ENCODE measurements around the gene FAM131B.

FAM131B gene

DNA sequence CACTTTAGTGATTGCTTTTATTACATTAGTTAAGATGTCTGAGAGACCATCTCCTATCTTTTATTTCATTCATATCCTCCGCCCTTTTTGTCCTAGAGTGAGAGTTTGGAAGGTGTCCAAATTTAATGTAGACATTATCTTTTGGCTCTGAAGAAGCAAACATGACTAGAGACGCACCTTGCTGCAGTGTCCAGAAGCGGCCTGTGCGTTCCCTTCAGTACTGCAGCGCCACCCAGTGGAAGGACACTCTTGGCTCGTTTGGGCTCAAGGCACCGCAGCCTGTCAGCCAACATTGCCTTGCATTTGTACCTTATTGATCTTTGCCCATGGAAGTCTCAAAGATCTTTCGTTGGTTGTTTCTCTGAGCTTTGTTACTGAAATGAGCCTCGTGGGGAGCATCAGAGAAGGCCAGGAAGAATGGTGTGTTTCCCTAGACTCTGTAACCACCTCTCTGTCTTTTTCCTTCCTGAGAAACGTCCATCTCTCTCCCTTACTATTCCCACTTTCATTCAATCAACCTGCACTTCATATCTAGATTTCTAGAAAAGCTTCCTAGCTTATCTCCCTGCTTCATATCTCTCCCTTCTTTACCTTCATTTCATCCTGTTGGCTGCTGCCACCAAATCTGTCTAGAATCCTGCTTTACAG is 57.0 kb downstream of the FAM131B start:
- peak; percentile 85 for ATAC-seq
- peak overlapping the region in 1 of 2 donors; percentile 42 for H3K27ac Mint-ChIP-seq
- H3K4me3 Mint-ChIP-seq, result no peak overlapping the region
- H3K27me3 Mint-ChIP-seq, result no peaks in the 10 kb centered on the region
- DNase-seq, result peak; percentile 57 to 69
- no peaks in the 10 kb centered on the region for H3K9me3 Mint-ChIP-seq
- H3K4me1 Mint-ChIP-seq, result peaks cover 52% of the 10 kb centered on the region

DNA sequence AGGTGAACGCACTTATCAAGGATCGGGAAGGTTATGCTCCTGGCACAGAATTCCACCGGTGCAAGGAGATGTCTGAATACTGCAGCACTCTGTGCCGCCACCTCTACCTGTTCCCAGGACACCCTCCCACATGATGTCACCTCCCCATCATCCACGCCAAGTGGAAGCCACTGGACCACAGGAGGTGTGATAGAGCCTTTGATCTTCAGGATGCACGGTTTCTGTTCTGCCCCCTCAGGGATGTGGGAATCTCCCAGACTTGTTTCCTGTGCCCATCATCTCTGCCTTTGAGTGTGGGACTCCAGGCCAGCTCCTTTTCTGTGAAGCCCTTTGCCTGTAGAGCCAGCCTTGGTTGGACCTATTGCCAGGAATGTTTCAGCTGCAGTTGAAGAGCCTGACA is 57.6 kb downstream of the FAM131B start:
- Mint-ChIP-seq H3K27ac (peak overlapping the region in 1 of 2 donors; percentile 7), H3K4me3 (no peak overlapping the region), H3K27me3 (no peaks in the 10 kb centered on the region), H3K9me3 (no peaks in the 10 kb centered on the region), H3K4me1 (peaks cover 46% of the 10 kb centered on the region)
- no peak for DNase-seq
- peak; percentile 41 for ATAC-seq

DNA sequence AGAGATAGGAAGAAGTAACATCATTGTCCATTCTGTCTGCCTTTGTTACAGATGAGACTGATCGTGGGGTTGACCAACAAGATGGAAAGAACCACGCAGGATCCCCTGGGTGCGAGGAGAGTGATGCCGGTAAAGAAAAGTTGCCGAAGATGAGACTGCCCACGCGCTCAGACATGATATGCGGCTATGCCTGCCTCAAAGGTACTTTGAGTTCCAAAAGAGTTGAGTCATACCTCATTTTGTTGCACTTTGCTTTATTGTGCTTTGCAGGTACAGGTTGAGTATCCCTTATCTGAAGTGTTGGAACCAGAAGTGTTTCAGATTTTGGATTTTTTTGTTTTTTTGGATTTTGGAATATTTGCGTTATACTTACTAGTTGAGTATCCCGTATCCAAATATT is 58.8 kb downstream of the FAM131B start:
- H3K9me3 Mint-ChIP-seq, result no peaks in the 10 kb centered on the region
- H3K4me3 Mint-ChIP-seq, result no peak overlapping the region
- H3K27me3 Mint-ChIP-seq, result no peaks in the 10 kb centered on the region
- DNase-seq, result no peak
- no peak for ATAC-seq
- H3K4me1 Mint-ChIP-seq, result peaks cover 49% of the 10 kb centered on the region
- no peak overlapping the region for H3K27ac Mint-ChIP-seq
